CD4-positive, alpha-beta memory T cell (primary cell): Measurements from ENCODE around the gene FBXL19. TPM values are rescaled to one million over a fixed set of nuclear protein-coding genes. Genes with fewer than 3 reads are reported as not detected.
"Not testable (repeated sequence)": the region's sequence is repeated elsewhere in the genome, so short reads cannot be mapped to it uniquely, and the experiment has no call there.

Experiments used
- CTCF ChIA-PET: fragments of 350-600 bp; sonication (Branson Sonifier 250); formaldehyde crosslinking; loops from one replicate; lab custom pipeline; 2021; ENCODE audit warnings: inconsistent platforms; ENCODE audit not compliant: partially characterized antibody; lab: Charles Lee
- POLR2A ChIA-PET: fragments of 350-600 bp; sonication (Branson Sonifier 250); formaldehyde crosslinking; loops from one replicate; lab custom pipeline; 2021; ENCODE audit not compliant: partially characterized antibody; lab: Charles Lee
- DNase-seq, 5 donors: peaks; one replicate each; pipeline versions ENCODE4 v3.0.0 to v3.0.0-alpha.2; 2020 to 2022; ENCODE audit warnings: mixed read lengths in 1 of 5
- H3K27ac ChIP-seq: one replicate; pipeline ENCODE4 v1.7.0; 2013; ENCODE audit warnings: low read depth, low read length
- H3K27me3 ChIP-seq: 2 replicates; pipeline ENCODE4 v1.7.0; 2013; ENCODE audit warnings: mild to moderate bottlenecking, low read length, moderate library complexity; ENCODE audit not compliant: insufficient read depth
- H3K36me3 ChIP-seq: 2 replicates; pipeline ENCODE4 v1.7.0; 2013; ENCODE audit warnings: mild to moderate bottlenecking, low read length, moderate library complexity; ENCODE audit not compliant: insufficient read depth
- H3K4me1 ChIP-seq: 2 replicates; pipeline ENCODE4 v1.7.0; 2013; ENCODE audit warnings: mild to moderate bottlenecking, low read length, moderate library complexity; ENCODE audit not compliant: insufficient read depth
- H3K4me3 ChIP-seq, 2 donors: one replicate each; pipeline ENCODE4 v1.7.0; 2013; ENCODE audit warnings: low read length in 2 of 2, mild to moderate bottlenecking in 1 of 2
- H3K9me3 ChIP-seq, 2 donors: one replicate each; pipeline ENCODE4 v1.7.0; 2013; ENCODE audit warnings: low read length in 2 of 2, control low read depth in 1 of 2; ENCODE audit not compliant: control insufficient read depth in 1 of 2
- H3K27ac Mint-ChIP-seq, 7 donors: one replicate each; pipeline ENCODE4 v1.8.0; 2020 to 2021; ENCODE audit warnings: mixed read lengths in 7 of 7, mild to moderate bottlenecking in 6 of 7, inconsistent platforms in 3 of 7, moderate library complexity in 3 of 7
- H3K27me3 Mint-ChIP-seq, 2 donors: one replicate each; pipeline ENCODE4 v1.8.0; 2020 to 2021; ENCODE audit warnings: mixed read lengths in 2 of 2
- H3K36me3 Mint-ChIP-seq, 2 donors: one replicate each; pipeline ENCODE4 v1.8.0; 2020 to 2021; ENCODE audit warnings: mixed read lengths in 2 of 2, inconsistent platforms in 1 of 2, mild to moderate bottlenecking in 1 of 2
- H3K4me1 Mint-ChIP-seq, 4 donors: one replicate each; pipeline ENCODE4 v1.8.0; 2020 to 2021; ENCODE audit warnings: mixed read lengths in 4 of 4, mild to moderate bottlenecking in 1 of 4
- H3K4me3 Mint-ChIP-seq, 8 donors: one replicate each; pipeline ENCODE4 v1.8.0; 2020 to 2021; ENCODE audit warnings: mixed read lengths in 8 of 8, mild to moderate bottlenecking in 7 of 8, moderate library complexity in 6 of 8, inconsistent platforms in 3 of 8
- H3K9me3 Mint-ChIP-seq, 8 donors: one replicate each; pipeline ENCODE4 v1.8.0; 2020 to 2021; ENCODE audit warnings: mixed read lengths in 8 of 8, mild to moderate bottlenecking in 5 of 8, inconsistent platforms in 3 of 8, moderate library complexity in 1 of 8
- intact Hi-C: fragments of 100-400 bp; cut with micrococcal nuclease; formaldehyde crosslinking; loops from one replicate; pipeline ENCODE4 v1.15.1; 2023
- polyA plus RNA-seq, 2 donors: library from polyadenylated mRNA; unstranded; fragments of 300-500 nt; fragmentation: Illumina TruSeq; gene quantifications; one replicate each; pipeline ENCODE4 v1.2.3, GENCODE V29; 2021
- total RNA-seq, 2 experiments: library from RNA; stranded (reverse); gene quantifications; one replicate each; pipeline ENCODE4 v1.2.3, GENCODE V29; 2021

The FBXL19 gene
- total and polyA plus RNA-seq, 4 experiments from 2014 or later: 0.16 to 15.8 (median 15.6) TPM; not detected in 1

GRCh38 chr16:30929167-30929566 lies 5.8 kb downstream of the FBXL19 start:
- Mint-ChIP-seq H3K27ac (no peak overlapping the region), H3K36me3 (peaks cover 11 to 19% of the 10 kb centered on the region in 2 donors), H3K4me3 (no peak overlapping the region), H3K27me3 (no peaks in the 10 kb centered on the region), H3K9me3 (no peaks in the 10 kb centered on the region), H3K4me1 (peaks cover 5 to 14% (median 11%) of the 10 kb centered on the region in 4 donors)
- intact Hi-C loops: no loop called here
- Histone ChIP-seq H3K27ac (no peak overlapping the region), H3K27me3 (no peaks in the 10 kb centered on the region), H3K4me1 (peaks cover 9% of the 10 kb centered on the region), H3K9me3 (no peaks in the 10 kb centered on the region), H3K36me3 (peaks cover 13% of the 10 kb centered on the region), H3K4me3 (no peak overlapping the region)
- POLR2A ChIA-PET: interaction anchor here (1.6 to 3.2 kb wide), 2 partner anchors 27 to 530 kb away, joined by 3 to 7 read pairs; partner anchors contain the start of gene ARMC5
- CTCF ChIA-PET: interaction anchor here (1.6 to 3.9 kb wide), 2 partner anchors 7 to 13 kb away, joined by 3 to 22 read pairs; no protein-coding TSS in a partner anchor
- DNase-seq: no peak

DNA sequence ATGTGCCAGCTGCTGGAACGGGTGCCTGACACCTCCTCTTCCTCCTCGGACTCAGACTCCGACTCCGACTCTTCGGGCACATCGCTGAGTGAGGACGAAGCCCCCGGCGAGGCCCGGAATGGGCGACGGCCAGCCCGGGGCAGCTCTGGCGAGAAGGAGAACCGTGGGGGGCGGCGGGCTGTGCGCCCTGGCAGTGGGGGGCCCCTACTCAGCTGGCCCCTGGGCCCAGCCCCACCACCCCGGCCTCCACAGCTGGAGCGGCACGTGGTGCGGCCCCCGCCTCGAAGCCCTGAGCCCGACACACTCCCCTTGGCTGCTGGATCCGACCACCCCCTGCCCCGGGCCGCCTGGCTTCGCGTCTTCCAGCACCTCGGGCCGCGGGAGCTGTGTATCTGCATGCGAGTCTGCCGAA lies 6.8 kb downstream of the FBXL19 start:
- CTCF ChIA-PET: interaction anchor here (3.9 kb wide), 1 partner anchor 12 kb away, joined by 22 read pairs; no protein-coding TSS in a partner anchor

GRCh38 chr16:30931068-30931650 lies 7.8 kb downstream of the FBXL19 start:
- peaks cover 11 to 19% of the 10 kb centered on the region in 2 donors for H3K36me3 Mint-ChIP-seq
- ChIA-PET CTCF (interaction anchor here (1.0 to 3.9 kb wide), 2 partner anchors 11 to 23 kb away, joined by 3 to 22 read pairs; no protein-coding TSS in a partner anchor), POLR2A (interaction anchor here (1.5 kb wide), 1 partner anchor 19 kb away, joined by 4 read pairs; no protein-coding TSS in a partner anchor)
- H3K9me3 ChIP-seq: no peaks in the 10 kb centered on the region
- H3K27ac Mint-ChIP-seq: peak overlapping the region in 1 of 7 donors; percentile 80
- peaks cover 8% of the 10 kb centered on the region for H3K4me1 ChIP-seq
- H3K4me3 ChIP-seq: no peak overlapping the region
- H3K27ac ChIP-seq: no peak overlapping the region
- H3K27me3 ChIP-seq: no peaks in the 10 kb centered on the region
- intact Hi-C loops: no loop called here
- H3K4me1 Mint-ChIP-seq: peaks cover 8 to 13% (median 10%) of the 10 kb centered on the region in 4 donors
- no peak overlapping the region for H3K4me3 Mint-ChIP-seq
- no peak for DNase-seq
- peaks cover 13% of the 10 kb centered on the region for H3K36me3 ChIP-seq
- H3K27me3 Mint-ChIP-seq: no peaks in the 10 kb centered on the region
- peaks cover 0 to 1% (median 0%) of the 10 kb centered on the region in 8 donors for H3K9me3 Mint-ChIP-seq

More for the DNA sequence above, 6.8 kb downstream of the FBXL19 start:
- intact Hi-C loops: no loop called here
- Mint-ChIP-seq H3K4me3 (no peak overlapping the region), H3K36me3 (peaks cover 11 to 17% of the 10 kb centered on the region in 2 donors), H3K9me3 (no peaks in the 10 kb centered on the region), H3K27ac (no peak overlapping the region), H3K27me3 (no peaks in the 10 kb centered on the region), H3K4me1 (peaks cover 11 to 16% (median 11%) of the 10 kb centered on the region in 4 donors)
- H3K27me3 ChIP-seq: no peaks in the 10 kb centered on the region
- no peak for DNase-seq
- no peak overlapping the region for H3K4me3 ChIP-seq
- POLR2A ChIA-PET: interaction anchor here (1.0 kb wide), 1 partner anchor 14 kb away, joined by 3 read pairs; no protein-coding TSS in a partner anchor
- H3K36me3 ChIP-seq: peaks cover 13% of the 10 kb centered on the region
- no peak overlapping the region for H3K27ac ChIP-seq
- H3K4me1 ChIP-seq: peaks cover 8% of the 10 kb centered on the region
- no peaks in the 10 kb centered on the region for H3K9me3 ChIP-seq

DNA sequence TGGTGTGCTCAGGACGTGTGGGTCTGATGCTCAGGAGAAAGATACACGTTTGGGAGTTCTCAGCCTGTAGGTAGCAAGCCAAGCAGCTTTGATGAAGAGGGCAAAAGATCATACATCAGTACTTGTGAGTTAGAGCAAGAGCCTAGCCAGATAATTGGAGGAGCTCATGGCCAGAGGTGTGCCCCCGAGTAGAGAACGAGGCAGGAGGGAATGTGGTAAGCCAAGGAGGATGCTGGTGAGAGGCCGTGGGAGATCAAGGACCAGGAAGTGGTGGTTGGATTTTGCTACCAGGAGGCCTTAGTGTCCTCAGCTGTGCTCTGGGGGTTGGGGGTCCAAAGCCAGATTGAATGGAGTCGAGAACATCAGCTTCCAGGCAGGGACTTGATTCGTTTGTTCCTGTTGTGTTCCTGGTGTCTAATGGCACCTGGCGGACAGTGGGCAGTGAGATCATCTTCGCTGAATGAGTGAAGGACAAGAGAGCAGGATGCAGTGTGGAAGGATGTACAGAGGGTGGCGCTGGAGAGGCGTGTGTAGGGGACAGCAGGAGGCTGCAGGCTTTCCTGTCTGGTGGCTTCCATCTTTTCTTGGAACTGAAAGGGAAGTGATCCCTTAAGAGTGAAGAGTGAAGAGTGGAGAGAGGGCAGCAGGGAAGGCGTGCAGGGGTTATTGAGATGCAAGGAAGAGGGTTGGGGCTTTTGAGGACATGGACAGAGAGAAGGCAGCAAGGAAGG lies 11.6 kb downstream of the FBXL19 start:
- H3K36me3 Mint-ChIP-seq: peaks cover 11 to 22% of the 10 kb centered on the region in 2 donors
- CTCF ChIA-PET: interaction anchor here (0.7 to 1.5 kb wide), 4 partner anchors 8 to 207 kb away, joined by 3 to 4 read pairs (median 4); no protein-coding TSS in a partner anchor
- H3K27me3 ChIP-seq: no peaks in the 10 kb centered on the region
- no peaks in the 10 kb centered on the region for H3K27me3 Mint-ChIP-seq
- no peak for DNase-seq
- peak overlapping the region in 4 of 7 donors; percentile 19 to 62 (median 31) for H3K27ac Mint-ChIP-seq
- H3K4me1 Mint-ChIP-seq: peaks cover 11 to 21% (median 16%) of the 10 kb centered on the region in 4 donors
- intact Hi-C loops: no loop called here
- peaks cover 13% of the 10 kb centered on the region for H3K36me3 ChIP-seq
- peaks cover 8% of the 10 kb centered on the region for H3K4me1 ChIP-seq
- H3K27ac ChIP-seq: no peak overlapping the region
- no peaks in the 10 kb centered on the region for H3K9me3 ChIP-seq
- H3K4me3 ChIP-seq: no peak overlapping the region
- peaks cover 0 to 1% (median 0%) of the 10 kb centered on the region in 8 donors for H3K9me3 Mint-ChIP-seq
- POLR2A ChIA-PET: no interaction called here
- H3K4me3 Mint-ChIP-seq: no peak overlapping the region

GRCh38 chr16:30937692-30938091 lies 14.3 kb downstream of the FBXL19 start:
- peak overlapping the region in 3 of 7 donors; percentile 14 to 62 (median 27) for H3K27ac Mint-ChIP-seq
- no peaks in the 10 kb centered on the region for H3K9me3 ChIP-seq
- peaks cover 18% of the 10 kb centered on the region for H3K4me1 ChIP-seq
- intact Hi-C loops: no loop called here
- DNase-seq: no peak
- ChIA-PET POLR2A (no interaction called here), CTCF (interaction anchor here (0.8 to 6.1 kb wide), 2 partner anchors 93 to 126 kb away, joined by 3 to 70 read pairs; no protein-coding TSS in a partner anchor)
- H3K27me3 ChIP-seq: no peaks in the 10 kb centered on the region
- no peaks in the 10 kb centered on the region for H3K27me3 Mint-ChIP-seq
- H3K27ac ChIP-seq: no peak overlapping the region
- H3K36me3 Mint-ChIP-seq: peaks cover 0 to 10% of the 10 kb centered on the region in 2 donors
- H3K4me1 Mint-ChIP-seq: peaks cover 16 to 32% (median 26%) of the 10 kb centered on the region in 4 donors
- no peak overlapping the region for H3K4me3 ChIP-seq
- no peak overlapping the region for H3K4me3 Mint-ChIP-seq
- peaks cover 0 to 1% (median 0%) of the 10 kb centered on the region in 8 donors for H3K9me3 Mint-ChIP-seq
- H3K36me3 ChIP-seq: no peaks in the 10 kb centered on the region

DNA sequence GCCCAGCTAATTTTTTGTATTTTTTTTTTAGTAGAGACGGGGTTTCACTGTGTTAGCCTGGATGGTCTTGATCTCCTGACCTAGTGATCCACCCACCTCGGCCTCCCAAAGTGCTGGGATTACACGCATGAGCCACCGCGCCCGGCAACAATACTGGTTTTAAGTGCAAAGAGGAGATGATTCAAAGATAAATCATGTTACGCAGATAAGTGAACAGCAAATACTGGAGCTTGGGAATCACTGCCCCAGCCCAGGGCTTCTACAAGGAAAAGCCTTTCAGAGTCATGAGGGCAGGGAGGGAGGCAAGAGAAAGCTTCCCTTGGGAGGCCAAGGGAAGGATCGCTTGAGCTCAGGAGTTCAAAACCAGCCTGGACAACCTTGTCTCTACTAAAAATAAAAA lies 16.2 kb downstream of the FBXL19 start:
- H3K4me3 Mint-ChIP-seq, H3K9me3 ChIP-seq, H3K4me3 ChIP-seq, H3K36me3 Mint-ChIP-seq, H3K27me3 Mint-ChIP-seq, DNase-seq, H3K27ac Mint-ChIP-seq, H3K27ac ChIP-seq, H3K27me3 ChIP-seq, H3K9me3 Mint-ChIP-seq, H3K36me3 ChIP-seq, intact Hi-C loops: not testable (repeated sequence)
- ChIA-PET CTCF (interaction anchor here (2.9 to 6.9 kb wide), 4 partner anchors 14 to 519 kb away, joined by 7 to 70 read pairs (median 46); partner anchors contain the start of gene ARMC5), POLR2A (interaction anchor here (1.6 kb wide), 1 partner anchor 95 kb away, joined by 5 read pairs; no protein-coding TSS in a partner anchor)
- peaks cover 16% of the 10 kb centered on the region for H3K4me1 ChIP-seq
- H3K4me1 Mint-ChIP-seq: peaks cover 15 to 32% (median 26%) of the 10 kb centered on the region in 4 donors
